SK-N-SH treated with all-trans-retinoic acid at 6 μM for 48 hours (cell line): ENCODE data around the gene PLD3.

ENCODE experiments used
- CSDC2 ChIP-seq: fragments of 250-450 bp; sonication (Bioruptor Pico); IDR thresholded peaks from 2 replicates; pipeline ENCODE4 v1.5.0; 2020; ENCODE audit warnings: mild to moderate bottlenecking, moderate library complexity
- PATZ1 ChIP-seq: fragments of 250-450 bp; sonication (Bioruptor Pico); IDR thresholded peaks from 2 replicates; pipeline ENCODE4 v1.8.0; 2020; ENCODE audit warnings: mild to moderate bottlenecking, moderate library complexity, borderline replicate concordance
- POU6F1 ChIP-seq: fragments of 250-450 bp; sonication (Bioruptor Pico); IDR thresholded peaks from 2 replicates; pipeline ENCODE4 v1.8.0; 2021; ENCODE audit warnings: low read depth, mild to moderate bottlenecking, moderate library complexity, borderline replicate concordance
- TCF4 ChIP-seq: fragments of 250-450 bp; sonication (Bioruptor Pico); IDR thresholded peaks from 2 replicates; pipeline ENCODE4 v1.8.0; 2021; ENCODE audit warnings: mild to moderate bottlenecking, moderate library complexity, borderline replicate concordance
- TOX ChIP-seq: fragments of 250-450 bp; sonication (Bioruptor Pico); IDR thresholded peaks from 2 replicates; pipeline ENCODE4 v1.8.0; 2021; ENCODE audit warnings: mild to moderate bottlenecking, moderate library complexity, borderline replicate concordance
- ZFP3 ChIP-seq: fragments of 250-450 bp; sonication (Bioruptor Pico); IDR thresholded peaks from 2 replicates; pipeline ENCODE4 v1.5.0; 2020; ENCODE audit warnings: mild to moderate bottlenecking, moderate library complexity
- ZFP30 ChIP-seq: fragments of 450-650 bp; formaldehyde crosslinking; IDR thresholded peaks from 2 replicates; pipeline ENCODE4 v1.5.0; 2022; ENCODE audit warnings: mild to moderate bottlenecking, moderate library complexity
- ZNF565 ChIP-seq: fragments of 450-650 bp; formaldehyde crosslinking; conservative IDR thresholded peaks from 2 replicates; pipeline ENCODE4 v1.5.0; 2020; ENCODE audit warnings: low read depth, mild to moderate bottlenecking, moderate library complexity

- TF ChIP-seq CSDC2 (no peak), TCF4 (CRISPR knock-in tag) (no peak), ZFP30 (CRISPR knock-in tag) (no peak), POU6F1 (CRISPR knock-in tag) (no peak), PATZ1 (CRISPR knock-in tag) (no peak), ZFP3 (CRISPR knock-in tag) (no peak), ZNF565 (CRISPR knock-in tag) (no peak), TOX (CRISPR knock-in tag) (no peak)
Observed at GRCh38 chr19:40403262-40403984, 54.9 kb downstream of the PLD3 start.
